Choroid plexus epithelial cell (primary cell): ENCODE results near the gene REXO4.

Source experiments
- DNase-seq: peaks from one replicate; pipeline ENCODE4 v3.0.0-alpha.2; 2010; ENCODE audit warnings: low read depth
- H3K4me3 ChIP-seq: 2 replicates; pipeline ENCODE4 v1.5.1; 2011; ENCODE audit warnings: low read depth, mild to moderate bottlenecking, control low read depth, low read length, moderate library complexity
- CTCF ChIP-seq: conservative IDR thresholded peaks from 2 replicates; pipeline ENCODE4 v1.5.1; 2011; ENCODE audit warnings: low read depth, mild to moderate bottlenecking, control low read depth, inconsistent platforms, low read length, moderate library complexity

The REXO4 gene

DNA sequence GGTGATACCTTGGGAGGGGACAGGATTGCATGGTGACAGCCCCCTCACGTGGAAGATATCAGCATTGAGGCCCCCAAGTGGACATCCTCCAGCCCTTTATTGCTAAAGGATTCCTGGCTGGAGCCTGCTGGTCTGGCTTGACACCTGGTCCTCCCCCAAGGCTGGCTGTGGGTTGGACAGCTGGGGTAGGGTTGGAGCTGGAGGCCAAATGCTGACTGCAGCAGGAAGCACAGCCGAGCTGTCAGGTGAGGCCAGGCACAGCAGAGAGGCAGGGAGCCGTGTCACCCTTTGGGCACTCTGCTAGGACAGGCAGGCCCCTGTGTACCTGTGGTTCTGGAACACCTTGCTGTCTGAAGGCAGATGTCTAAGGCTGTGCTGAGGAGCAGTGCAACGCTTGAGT, 44.2 kb upstream of the REXO4 start:
- H3K4me3 ChIP-seq, result no peak overlapping the region
- no peak for TF ChIP-seq CTCF
- DNase-seq, result no peak

- no peak for TF ChIP-seq CTCF
- peak overlapping the region; percentile 94 for H3K4me3 ChIP-seq
- DNase-seq, result peak; percentile 15
These were observed 42.8 kb upstream of the REXO4 start for GRCh38 chr9:133460405-133461175.

DNA sequence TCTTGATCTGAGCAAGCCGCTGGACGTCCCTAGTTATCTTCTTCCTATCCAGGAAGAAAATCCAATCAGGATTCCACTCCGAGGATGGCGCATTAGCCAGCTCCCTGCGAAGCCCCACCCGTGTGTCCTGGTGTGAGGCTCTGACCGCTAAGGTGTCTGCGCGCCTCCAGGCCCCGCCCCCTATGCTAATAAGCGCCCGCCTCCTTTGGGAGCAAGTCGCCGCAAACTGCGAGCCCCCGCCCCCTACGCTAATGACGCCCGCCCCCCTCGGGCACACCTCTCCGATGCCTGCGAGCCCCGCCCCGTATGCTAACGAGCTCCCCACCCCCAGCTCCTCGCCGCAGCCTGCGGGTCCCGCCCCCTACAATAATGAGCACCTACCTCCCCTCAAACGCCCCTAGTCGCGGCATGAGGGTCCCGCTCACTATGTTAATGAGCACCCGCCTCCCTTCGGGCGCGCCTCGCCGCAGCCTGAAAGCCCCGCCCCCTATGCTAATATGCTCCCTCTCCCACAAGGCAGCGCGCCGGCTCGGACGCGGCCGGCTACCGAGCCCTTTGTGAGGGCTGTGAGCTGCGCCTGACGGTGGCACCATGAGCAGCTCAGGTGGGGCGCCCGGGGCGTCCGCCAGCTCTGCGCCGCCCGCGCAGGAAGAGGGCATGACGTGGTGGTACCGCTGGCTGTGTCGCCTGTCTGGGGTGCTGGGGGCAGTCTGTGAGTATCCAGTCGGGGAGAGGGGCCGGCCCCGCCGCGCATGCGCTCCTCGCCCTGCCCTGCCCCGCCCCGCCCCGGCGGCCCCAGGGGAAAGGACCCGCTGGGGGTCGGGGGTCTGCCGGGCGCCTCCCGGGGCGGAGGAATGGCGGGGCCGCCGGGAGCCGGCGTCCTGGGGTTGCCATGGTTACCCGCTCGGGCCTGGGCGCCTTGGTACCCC, 41.9 kb upstream of the REXO4 start, which contains the start of gene CACFD1:
TSS of gene CACFD1 (plus strand) at position 503 of the 929 bp plus-strand sequence. CDS start at position 592, 89 bp downstream.
- TF ChIP-seq CTCF, result no peak
- DNase-seq, result peak; percentile 93
- H3K4me3 ChIP-seq, result peak within 1 kb of the TSS; percentile 94

DNA sequence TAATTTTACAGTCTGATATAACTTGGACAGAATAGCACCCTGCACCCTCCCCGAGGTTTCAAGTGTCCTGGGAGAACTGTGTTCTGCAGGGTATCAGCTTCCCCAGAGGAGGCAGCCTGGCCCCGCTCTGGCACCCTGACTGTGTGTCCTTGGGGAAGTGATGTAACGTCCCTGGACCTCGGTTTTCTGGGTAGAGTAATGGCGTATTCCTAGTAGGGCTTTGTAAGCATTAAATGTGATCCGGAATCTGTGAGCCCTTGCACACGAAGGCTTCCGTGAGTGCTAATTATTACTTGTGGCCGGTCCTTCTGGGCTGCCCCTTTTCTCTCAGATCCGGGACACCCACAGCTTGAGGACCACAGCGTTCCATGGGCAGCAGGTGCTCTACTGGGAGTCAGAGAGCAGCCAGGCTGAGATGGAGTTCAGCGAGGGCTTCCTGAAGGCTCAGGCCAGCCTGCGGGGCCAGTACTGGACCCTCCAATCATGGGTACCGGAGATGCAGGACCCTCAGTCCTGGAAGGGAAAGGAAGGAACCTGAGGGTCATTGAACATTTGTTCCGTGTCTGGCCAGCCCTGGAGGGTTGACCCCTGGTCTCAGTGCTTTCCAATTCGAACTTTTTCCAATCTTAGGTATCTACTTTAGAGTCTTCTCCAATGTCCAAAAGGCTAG, 41.0 kb upstream of the REXO4 start:
- DNase-seq, result no peak
- TF ChIP-seq CTCF, result no peak
- no peak overlapping the region for H3K4me3 ChIP-seq

DNA sequence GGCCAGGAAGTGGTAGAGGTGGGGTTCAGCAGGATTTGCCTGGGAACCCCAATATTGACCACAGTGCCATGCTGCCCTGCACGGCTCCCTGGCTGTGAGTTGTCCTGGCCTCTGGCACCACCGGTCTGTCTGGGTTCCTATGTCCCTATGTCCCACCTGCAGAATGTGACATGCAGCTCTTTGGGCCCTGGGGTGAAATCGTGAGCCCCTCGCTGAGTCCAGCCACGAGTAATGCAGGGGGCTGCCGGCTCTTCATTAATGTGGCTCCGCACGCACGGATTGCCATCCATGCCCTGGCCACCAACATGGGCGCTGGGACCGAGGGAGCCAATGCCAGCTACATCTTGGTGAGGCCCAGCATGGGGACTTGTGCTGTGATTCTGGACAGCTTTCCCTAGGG, 39.9 kb upstream of the REXO4 start:
- no peak for TF ChIP-seq CTCF
- no peak for DNase-seq
- H3K4me3 ChIP-seq, result no peak overlapping the region

DNA sequence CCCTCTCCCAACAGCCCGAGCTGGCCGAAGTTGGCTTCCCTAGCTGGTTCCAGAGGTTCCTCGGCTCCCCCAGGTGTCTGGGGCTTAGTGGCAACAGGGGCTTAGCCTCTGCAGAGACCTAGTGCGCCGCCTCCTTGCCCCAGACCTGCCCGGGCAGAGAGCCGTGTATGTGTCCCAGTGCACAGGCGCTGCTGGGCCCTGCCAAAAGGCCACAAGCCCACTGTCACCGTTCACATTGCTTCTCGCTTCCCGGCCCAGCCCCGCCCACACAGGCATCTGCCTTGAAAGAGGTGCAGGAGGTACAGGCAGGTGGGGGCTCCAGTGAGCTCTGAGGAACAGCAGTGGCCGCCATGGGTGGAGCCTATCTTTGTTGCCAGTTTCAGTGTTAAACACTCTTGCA, 39.4 kb upstream of the REXO4 start:
- TF ChIP-seq CTCF, result no peak
- no peak for DNase-seq
- no peak overlapping the region for H3K4me3 ChIP-seq
